K562 (cell line): ENCODE measurements around the gene RGL2. TPM values are rescaled to one million over a fixed set of nuclear protein-coding genes. Genes with fewer than 3 reads are reported as not detected.

Source experiments
- CC2D1A ChIP-seq: fragments of 450-650 bp; IDR thresholded peaks from 2 replicates; pipeline ENCODE4 v1.6.1; 2017; ENCODE audit warnings: mild to moderate bottlenecking
- CHD2 ChIP-seq: IDR thresholded peaks from 2 replicates; pipeline ENCODE4 v1.6.1; 2011; ENCODE audit warnings: low read depth, low read length
- HNRNPLL ChIP-seq: fragments of 200-400 bp; formaldehyde crosslinking; IDR thresholded peaks from 2 replicates; pipeline ENCODE4 v1.6.1; 2017; ENCODE audit warnings: low read length, low read depth, mild to moderate bottlenecking; ENCODE audit not compliant: poor library complexity, severe bottlenecking
- NFE2 ChIP-seq: IDR thresholded peaks from 2 replicates; pipeline ENCODE4 v1.6.1; 2014; ENCODE audit warnings: antibody characterized with exemption, low read depth
- RAD21 ChIP-seq, 2 experiments: fragments of 250-450 bp in 1 of 2; fragments of 450-650 bp in 1 of 2; sonication (Bioruptor Pico) in 1 of 2; formaldehyde crosslinking in 1 of 2; IDR thresholded peaks in 1 of 2; conservative IDR thresholded peaks in 1 of 2; 2 replicates each; pipeline versions ENCODE4 v1.4.0 to v1.8.0; 2020 to 2022; ENCODE audit warnings: mild to moderate bottlenecking in 2 of 2, moderate library complexity in 1 of 2
- SMC3 ChIP-seq: conservative IDR thresholded peaks from 2 replicates; pipeline ENCODE4 v1.6.1; 2011; ENCODE audit warnings: low read depth, low read length, improper control_type of control experiment; ENCODE audit not compliant: insufficient read depth
- SNRNP70 ChIP-seq: fragments of 200-400 bp; formaldehyde crosslinking; optimal IDR thresholded peaks from 2 replicates; pipeline ENCODE3; 2017; ENCODE audit warnings: low read depth, low read length
- ZKSCAN1 ChIP-seq: fragments of 150-350 bp; IDR thresholded peaks from 2 replicates; pipeline ENCODE4 v1.6.1; 2016; ENCODE audit warnings: low read depth, low read length
- ZNF224 ChIP-seq: sonication (generic); formaldehyde crosslinking; IDR thresholded peaks from 2 replicates; pipeline ENCODE4 v1.8.0; 2022; ENCODE audit warnings: mild to moderate bottlenecking, missing genetic modification reagents
- polyA plus RNA-seq, 8 experiments: library from polyadenylated mRNA; depleted of rRNA in 4 of 8; stranded (reverse) in 5 of 8; unstranded in 3 of 8; fragments of >200 nt; fragmentation: Nextera tagmentation in 2 of 8; fragmentation: Illumina TruSeq in 1 of 8; extraction: Ambion mirVana in 2 of 8; extraction: Trizol in 1 of 8; gene quantifications; 2 replicates each; pipeline versions ENCODE4 v1.2.1 to v1.2.3, GENCODE V29; 2011 to 2014; ENCODE audit warnings: inconsistent platforms in 1 of 8, missing spikeins in 1 of 8
- total RNA-seq, 7 experiments: library from RNA; depleted of rRNA in 6 of 7; stranded (reverse); fragments of >200 nt in 6 of 7; fragmentation: Illumina TruSeq in 2 of 7; extraction: Trizol in 2 of 7; gene quantifications; 2 replicates each; pipeline versions ENCODE4 v1.2.1 to v1.2.3, GENCODE V29; 2011 to 2021; ENCODE audit warnings: low replicate concordance in 1 of 7
- TF ChIP-seq, protein P1 (sequence below), 2 experiments: fragments of 450-650 bp; conservative IDR thresholded peaks; 2 replicates each; pipeline ENCODE4 v1.6.1; 2017; ENCODE audit warnings: mild to moderate bottlenecking in 2 of 2, moderate library complexity in 2 of 2
- TF ChIP-seq, protein P2 (sequence below): sonication (generic); formaldehyde crosslinking; IDR thresholded peaks from 2 replicates; pipeline ENCODE4 v1.8.0; 2022; ENCODE audit warnings: missing genetic modification reagents, mild to moderate bottlenecking, moderate library complexity, borderline replicate concordance
- TF ChIP-seq, protein P3 (sequence below): fragments of 450-650 bp; IDR thresholded peaks from 2 replicates; pipeline ENCODE4 v1.6.1; 2017; ENCODE audit warnings: antibody characterized with exemption, mild to moderate bottlenecking
- TF ChIP-seq, protein P4 (sequence below): sonication (generic); formaldehyde crosslinking; IDR thresholded peaks from 2 replicates; pipeline ENCODE4 v1.8.1; 2023; ENCODE audit warnings: mild to moderate bottlenecking, missing genetic modification reagents
- TF ChIP-seq, protein P5 (sequence below): sonication (generic); formaldehyde crosslinking; IDR thresholded peaks from 2 replicates; pipeline ENCODE4 v1.8.1; 2023; ENCODE audit warnings: mild to moderate bottlenecking, missing genetic modification reagents

Gene RGL2
- total and polyA plus RNA-seq, 9 of the 15 experiments (the other 6 are each of a cell fraction or from before 2014, with no cell fraction given): 1.8 to 57.1 (median 19.5) TPM

DNA sequence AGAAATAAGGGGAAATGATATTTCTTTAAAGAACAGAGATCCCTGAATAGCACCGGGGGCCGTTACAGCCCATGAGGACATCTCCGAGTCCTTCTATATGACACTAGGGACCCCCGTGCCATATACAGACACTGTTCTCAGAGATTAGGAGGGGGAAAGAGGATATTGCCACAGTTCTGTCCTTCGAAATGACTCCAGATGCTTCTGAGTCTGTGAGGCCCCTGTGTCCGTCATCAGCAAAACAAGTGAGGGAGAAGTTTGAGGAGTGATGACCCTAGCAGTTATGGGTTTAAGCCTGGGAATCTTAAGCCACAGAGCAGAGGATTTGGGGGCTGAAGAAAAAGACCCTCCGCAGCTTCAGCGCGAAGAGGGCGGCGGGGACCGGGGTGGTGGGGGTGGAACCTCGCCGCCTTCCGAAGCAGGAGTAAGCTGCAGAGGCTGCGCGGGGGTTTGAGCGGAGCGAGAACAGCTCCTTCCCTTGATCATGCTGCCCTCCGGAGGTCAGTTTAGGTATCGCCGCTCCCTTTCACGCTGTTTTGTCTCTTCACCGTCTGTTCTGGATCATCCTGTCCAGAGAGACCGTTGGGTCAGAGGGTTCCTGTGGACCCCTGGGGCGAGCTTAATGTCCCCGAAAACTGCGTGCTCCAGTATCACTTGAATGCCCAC is 50.6 kb downstream of the RGL2 start (continued):
- TF ChIP-seq HNRNPLL (peak; percentile 70), SMC3 (peak; percentile 82), NFE2 (peak; percentile 24; the same call in 1 of the 2 replicates), ZNF224 (CRISPR knock-in tag) (no peak), CHD2 (peak; percentile 44; the same call in 1 of the 2 replicates), ZKSCAN1 (0 out of 2 replicates have a peak, but pooled peaks have one; percentile 9), CC2D1A (peak; percentile 90), RAD21 (CRISPR knock-in tag; conservative IDR thresholded peaks at IDR 0.05 in 1 of 2, IDR thresholded peaks at IDR 0.05 in 1 of 2) (peak; percentile 93 to 95), SNRNP70 (no peak)
- TF ChIP-seq, protein P1, sequence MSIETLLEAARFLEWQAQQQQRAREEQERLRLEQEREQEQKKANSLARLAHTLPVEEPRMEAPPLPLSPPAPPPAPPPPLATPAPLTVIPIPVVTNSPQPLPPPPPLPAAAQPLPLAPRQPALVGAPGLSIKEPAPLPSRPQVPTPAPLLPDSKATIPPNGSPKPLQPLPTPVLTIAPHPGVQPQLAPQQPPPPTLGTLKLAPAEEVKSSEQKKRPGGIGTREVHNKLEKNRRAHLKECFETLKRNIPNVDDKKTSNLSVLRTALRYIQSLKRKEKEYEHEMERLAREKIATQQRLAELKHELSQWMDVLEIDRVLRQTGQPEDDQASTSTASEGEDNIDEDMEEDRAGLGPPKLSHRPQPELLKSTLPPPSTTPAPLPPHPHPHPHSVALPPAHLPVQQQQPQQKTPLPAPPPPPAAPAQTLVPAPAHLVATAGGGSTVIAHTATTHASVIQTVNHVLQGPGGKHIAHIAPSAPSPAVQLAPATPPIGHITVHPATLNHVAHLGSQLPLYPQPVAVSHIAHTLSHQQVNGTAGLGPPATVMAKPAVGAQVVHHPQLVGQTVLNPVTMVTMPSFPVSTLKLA (conservative IDR thresholded peaks at IDR 0.05): peak in 1 of 2 experiments; percentile 21; a peak in 1 of 4 replicates
- TF ChIP-seq, protein P2, sequence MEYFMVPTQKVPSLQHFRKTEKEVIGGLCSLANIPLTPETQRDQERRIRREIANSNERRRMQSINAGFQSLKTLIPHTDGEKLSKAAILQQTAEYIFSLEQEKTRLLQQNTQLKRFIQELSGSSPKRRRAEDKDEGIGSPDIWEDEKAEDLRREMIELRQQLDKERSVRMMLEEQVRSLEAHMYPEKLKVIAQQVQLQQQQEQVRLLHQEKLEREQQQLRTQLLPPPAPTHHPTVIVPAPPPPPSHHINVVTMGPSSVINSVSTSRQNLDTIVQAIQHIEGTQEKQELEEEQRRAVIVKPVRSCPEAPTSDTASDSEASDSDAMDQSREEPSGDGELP (CRISPR knock-in tag): no peak
- TF ChIP-seq, protein P3, sequence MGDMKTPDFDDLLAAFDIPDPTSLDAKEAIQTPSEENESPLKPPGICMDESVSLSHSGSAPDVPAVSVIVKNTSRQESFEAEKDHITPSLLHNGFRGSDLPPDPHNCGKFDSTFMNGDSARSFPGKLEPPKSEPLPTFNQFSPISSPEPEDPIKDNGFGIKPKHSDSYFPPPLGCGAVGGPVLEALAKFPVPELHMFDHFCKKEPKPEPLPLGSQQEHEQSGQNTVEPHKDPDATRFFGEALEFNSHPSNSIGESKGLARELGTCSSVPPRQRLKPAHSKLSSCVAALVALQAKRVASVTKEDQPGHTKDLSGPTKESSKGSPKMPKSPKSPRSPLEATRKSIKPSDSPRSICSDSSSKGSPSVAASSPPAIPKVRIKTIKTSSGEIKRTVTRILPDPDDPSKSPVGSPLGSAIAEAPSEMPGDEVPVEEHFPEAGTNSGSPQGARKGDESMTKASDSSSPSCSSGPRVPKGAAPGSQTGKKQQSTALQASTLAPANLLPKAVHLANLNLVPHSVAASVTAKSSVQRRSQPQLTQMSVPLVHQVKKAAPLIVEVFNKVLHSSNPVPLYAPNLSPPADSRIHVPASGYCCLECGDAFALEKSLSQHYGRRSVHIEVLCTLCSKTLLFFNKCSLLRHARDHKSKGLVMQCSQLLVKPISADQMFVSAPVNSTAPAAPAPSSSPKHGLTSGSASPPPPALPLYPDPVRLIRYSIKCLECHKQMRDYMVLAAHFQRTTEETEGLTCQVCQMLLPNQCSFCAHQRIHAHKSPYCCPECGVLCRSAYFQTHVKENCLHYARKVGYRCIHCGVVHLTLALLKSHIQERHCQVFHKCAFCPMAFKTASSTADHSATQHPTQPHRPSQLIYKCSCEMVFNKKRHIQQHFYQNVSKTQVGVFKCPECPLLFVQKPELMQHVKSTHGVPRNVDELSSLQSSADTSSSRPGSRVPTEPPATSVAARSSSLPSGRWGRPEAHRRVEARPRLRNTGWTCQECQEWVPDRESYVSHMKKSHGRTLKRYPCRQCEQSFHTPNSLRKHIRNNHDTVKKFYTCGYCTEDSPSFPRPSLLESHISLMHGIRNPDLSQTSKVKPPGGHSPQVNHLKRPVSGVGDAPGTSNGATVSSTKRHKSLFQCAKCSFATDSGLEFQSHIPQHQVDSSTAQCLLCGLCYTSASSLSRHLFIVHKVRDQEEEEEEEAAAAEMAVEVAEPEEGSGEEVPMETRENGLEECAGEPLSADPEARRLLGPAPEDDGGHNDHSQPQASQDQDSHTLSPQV: no peak
- TF ChIP-seq, protein P4, sequence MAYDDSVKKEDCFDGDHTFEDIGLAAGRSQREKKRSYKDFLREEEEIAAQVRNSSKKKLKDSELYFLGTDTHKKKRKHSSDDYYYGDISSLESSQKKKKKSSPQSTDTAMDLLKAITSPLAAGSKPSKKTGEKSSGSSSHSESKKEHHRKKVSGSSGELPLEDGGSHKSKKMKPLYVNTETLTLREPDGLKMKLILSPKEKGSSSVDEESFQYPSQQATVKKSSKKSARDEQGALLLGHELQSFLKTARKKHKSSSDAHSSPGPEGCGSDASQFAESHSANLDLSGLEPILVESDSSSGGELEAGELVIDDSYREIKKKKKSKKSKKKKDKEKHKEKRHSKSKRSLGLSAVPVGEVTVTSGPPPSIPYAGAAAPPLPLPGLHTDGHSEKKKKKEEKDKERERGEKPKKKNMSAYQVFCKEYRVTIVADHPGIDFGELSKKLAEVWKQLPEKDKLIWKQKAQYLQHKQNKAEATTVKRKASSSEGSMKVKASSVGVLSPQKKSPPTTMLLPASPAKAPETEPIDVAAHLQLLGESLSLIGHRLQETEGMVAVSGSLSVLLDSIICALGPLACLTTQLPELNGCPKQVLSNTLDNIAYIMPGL (CRISPR knock-in tag): peak; percentile 85; the same call in 1 of the 2 replicates
- TF ChIP-seq, protein P5, sequence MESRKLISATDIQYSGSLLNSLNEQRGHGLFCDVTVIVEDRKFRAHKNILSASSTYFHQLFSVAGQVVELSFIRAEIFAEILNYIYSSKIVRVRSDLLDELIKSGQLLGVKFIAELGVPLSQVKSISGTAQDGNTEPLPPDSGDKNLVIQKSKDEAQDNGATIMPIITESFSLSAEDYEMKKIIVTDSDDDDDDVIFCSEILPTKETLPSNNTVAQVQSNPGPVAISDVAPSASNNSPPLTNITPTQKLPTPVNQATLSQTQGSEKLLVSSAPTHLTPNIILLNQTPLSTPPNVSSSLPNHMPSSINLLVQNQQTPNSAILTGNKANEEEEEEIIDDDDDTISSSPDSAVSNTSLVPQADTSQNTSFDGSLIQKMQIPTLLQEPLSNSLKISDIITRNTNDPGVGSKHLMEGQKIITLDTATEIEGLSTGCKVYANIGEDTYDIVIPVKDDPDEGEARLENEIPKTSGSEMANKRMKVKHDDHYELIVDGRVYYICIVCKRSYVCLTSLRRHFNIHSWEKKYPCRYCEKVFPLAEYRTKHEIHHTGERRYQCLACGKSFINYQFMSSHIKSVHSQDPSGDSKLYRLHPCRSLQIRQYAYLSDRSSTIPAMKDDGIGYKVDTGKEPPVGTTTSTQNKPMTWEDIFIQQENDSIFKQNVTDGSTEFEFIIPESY (CRISPR knock-in tag): peak; percentile 47; the same call in 1 of the 2 replicates
